ENCODE data around the gene TRIM9.

Gene TRIM9

GRCh38 chr14:50937325-50937724 lies 157.6 kb downstream of the TRIM9 start:
- DNase-seq: no peak

- DNase-seq: no peak
Observed at GRCh38 chr14:50936882-50937281, 158.0 kb downstream of the TRIM9 start.

- DNase-seq: no peak
Observed at GRCh38 chr14:50936016-50936340, 158.9 kb downstream of the TRIM9 start.

- no peak for DNase-seq
Observed at GRCh38 chr14:50935126-50936015, 159.5 kb downstream of the TRIM9 start.

- no peak for DNase-seq
Observed at GRCh38 chr14:50932592-50933495, 162.1 kb downstream of the TRIM9 start.

GRCh38 chr14:50932156-50932555 lies 162.7 kb downstream of the TRIM9 start:
- no peak for DNase-seq

GRCh38 chr14:50931559-50931958 lies 163.3 kb downstream of the TRIM9 start:
- peak in 1 of 58 donors; percentile 19 for DNase-seq

GRCh38 chr14:50929506-50929905 lies 165.4 kb downstream of the TRIM9 start:
- no peak for DNase-seq

GRCh38 chr14:50928002-50928635 lies 166.8 kb downstream of the TRIM9 start:
- DNase-seq: peak in 4 of 58 donors; percentile 10 to 28 (median 26)

- no peak for DNase-seq
Observed at GRCh38 chr14:50926851-50927386, 168.0 kb downstream of the TRIM9 start.

Measured in anterior cingulate cortex (tissue), 58 donors.